ENCODE results near the gene SGMS2.

SGMS2 gene

DNA sequence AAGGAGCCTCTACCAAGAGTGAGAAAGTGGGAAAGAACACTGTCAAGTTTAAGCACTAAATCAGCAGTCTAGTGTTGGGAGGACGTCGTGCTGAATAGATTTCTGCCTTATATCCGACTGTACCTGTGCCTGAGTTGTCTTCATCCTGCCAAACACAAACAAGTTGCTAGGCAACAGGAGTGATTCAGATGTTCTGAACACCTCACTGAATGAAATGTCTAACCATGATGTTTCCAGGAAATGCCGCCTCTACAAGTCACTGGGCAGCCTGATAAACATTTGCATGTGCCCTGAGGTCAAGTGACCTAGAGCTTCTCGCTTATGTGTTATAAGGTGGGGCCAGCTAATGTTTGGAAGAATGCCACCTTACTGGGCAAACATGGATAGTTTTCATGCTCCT lies 37.9 kb downstream of the SGMS2 start:
- DNase-seq (ENCODE audit: low read depth) = no peak
- TF ChIP-seq CTCF (IDR thresholded peaks at IDR 0.05; ENCODE audit: low read depth, low read length, missing control alignments) = no peak
- no peak overlapping the region for H3K4me3 ChIP-seq (ENCODE audit: low read depth, low read length)

- no peak overlapping the region for H3K4me3 ChIP-seq (ENCODE audit: low read depth, low read length)
- DNase-seq (ENCODE audit: low read depth) = no peak
- no peak for TF ChIP-seq CTCF (IDR thresholded peaks at IDR 0.05; ENCODE audit: low read depth, low read length, missing control alignments)
These were observed 38.7 kb downstream of the SGMS2 start for GRCh38 chr4:107863416-107863815.

DNA sequence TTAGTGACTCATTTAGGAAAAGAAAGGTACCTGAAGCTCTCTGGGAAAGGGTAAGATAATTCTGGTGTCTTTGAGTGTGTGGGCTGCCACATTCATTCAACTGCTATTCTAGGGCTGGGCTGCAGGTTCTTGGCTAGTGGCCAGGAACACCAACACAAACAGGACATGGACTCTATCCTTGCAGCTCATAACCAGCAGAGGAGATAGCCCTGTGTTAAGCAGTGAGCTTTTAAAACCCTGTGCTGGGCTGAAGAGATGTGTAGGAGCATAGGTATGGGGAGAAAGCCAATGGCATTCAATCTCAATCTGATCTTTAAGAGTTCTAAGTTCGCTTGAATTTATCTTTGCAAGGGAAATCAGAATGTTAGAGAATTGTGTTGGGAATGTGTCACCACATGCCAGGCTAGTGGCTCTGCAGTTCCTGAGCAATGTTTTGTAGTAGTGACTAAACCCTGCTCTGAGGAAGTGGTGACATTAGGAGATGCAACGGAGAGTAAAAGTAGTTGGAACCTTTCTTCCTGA lies 39.2 kb downstream of the SGMS2 start:
- no peak for DNase-seq (ENCODE audit: low read depth)
- H3K4me3 ChIP-seq (ENCODE audit: low read depth, low read length) = no peak overlapping the region
- TF ChIP-seq CTCF (IDR thresholded peaks at IDR 0.05; ENCODE audit: low read depth, low read length, missing control alignments) = no peak

DNA sequence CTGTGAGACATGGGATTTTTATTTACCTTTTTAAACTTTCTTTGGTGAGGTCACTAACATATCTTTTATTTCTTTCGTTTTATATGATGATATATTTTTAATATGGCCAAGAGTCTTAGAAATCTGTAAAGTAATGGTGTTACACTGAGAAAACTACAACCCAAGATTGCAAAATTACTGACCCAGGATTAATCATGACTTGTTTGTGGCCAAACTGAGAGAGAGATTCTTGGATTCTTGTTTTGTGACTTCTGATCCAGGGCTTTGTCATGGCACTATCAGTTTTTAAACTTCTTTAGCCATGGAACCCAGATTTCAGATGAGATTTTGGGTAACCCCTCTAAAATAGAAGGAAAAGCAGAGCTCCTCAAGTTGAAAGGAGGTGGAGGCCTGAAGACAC lies 42.0 kb downstream of the SGMS2 start:
- no peak for DNase-seq (ENCODE audit: low read depth)
- TF ChIP-seq CTCF (IDR thresholded peaks at IDR 0.05; ENCODE audit: low read depth, low read length, missing control alignments) = no peak
- no peak overlapping the region for H3K4me3 ChIP-seq (ENCODE audit: low read depth, low read length)

GRCh38 chr4:107870236-107870635 lies 45.5 kb downstream of the SGMS2 start:
- no peak for DNase-seq (ENCODE audit: low read depth)
- no peak for TF ChIP-seq CTCF (IDR thresholded peaks at IDR 0.05; ENCODE audit: low read depth, low read length, missing control alignments)
- no peak overlapping the region for H3K4me3 ChIP-seq (ENCODE audit: low read depth, low read length)

- TF ChIP-seq CTCF (IDR thresholded peaks at IDR 0.05; ENCODE audit: low read depth, low read length, missing control alignments) = no peak
- H3K4me3 ChIP-seq (ENCODE audit: low read depth, low read length) = no peak overlapping the region
- no peak for DNase-seq (ENCODE audit: low read depth)
These were observed 46.4 kb downstream of the SGMS2 start for GRCh38 chr4:107870916-107871786.

DNA sequence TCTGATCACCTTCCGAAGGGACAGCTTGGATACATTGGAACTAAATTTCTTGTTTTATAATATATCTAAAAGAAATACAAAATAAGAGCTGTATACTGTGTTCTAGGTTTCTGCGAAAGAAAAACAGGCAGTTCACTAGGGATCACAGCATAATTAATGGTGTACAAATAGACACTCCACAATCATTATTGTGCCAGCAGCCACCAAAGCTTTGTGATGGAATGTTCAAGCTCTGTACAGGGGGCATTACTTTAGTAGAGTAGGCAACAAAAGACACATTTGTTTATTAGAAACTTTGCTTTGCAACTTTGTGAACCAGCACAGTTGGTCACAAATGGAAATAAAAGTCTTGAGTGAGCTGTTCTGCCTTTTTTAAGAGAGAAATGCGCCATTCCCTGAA lies 49.3 kb downstream of the SGMS2 start:
- DNase-seq (ENCODE audit: low read depth) = no peak
- TF ChIP-seq CTCF (IDR thresholded peaks at IDR 0.05; ENCODE audit: low read depth, low read length, missing control alignments) = no peak
- H3K4me3 ChIP-seq (ENCODE audit: low read depth, low read length) = no peak overlapping the region
